Activated T-cell treated with anti-CD3 and anti-CD28 coated beads, Interleukin-2, amount 50 U/mL, for 4 hours (primary cell): ENCODE measurements around the gene CASZ1. TPM values are rescaled to one million over a fixed set of nuclear protein-coding genes. Genes with fewer than 3 reads are reported as not detected.

Experiments
- ATAC-seq, 2 donors: fragments of 200-7000 bp; cut with Tn5 transposase; one replicate each; pipeline ENCODE4 v1.10.0; 2021
- DNase-seq: peaks from one replicate; pipeline ENCODE4 v3.0.0-alpha.2; 2020
- H3K27me3 Mint-ChIP-seq: one replicate; pipeline ENCODE4 v1.8.0; 2021; ENCODE audit warnings: low read depth, mixed read lengths
- H3K36me3 Mint-ChIP-seq: one replicate; pipeline ENCODE4 v1.8.0; 2022; ENCODE audit warnings: mixed read lengths; ENCODE audit not compliant: insufficient read depth
- H3K4me1 Mint-ChIP-seq: one replicate; pipeline ENCODE4 v1.8.0; 2021; ENCODE audit warnings: low read depth, mixed read lengths
- H3K4me3 Mint-ChIP-seq: one replicate; pipeline ENCODE4 v1.8.0; 2021; ENCODE audit warnings: mild to moderate bottlenecking, moderate library complexity, mixed read lengths
- H3K9me3 Mint-ChIP-seq: one replicate; pipeline ENCODE4 v1.8.0; 2021; ENCODE audit warnings: mixed read lengths
- total RNA-seq, 3 donors: library from RNA; stranded (reverse); gene quantifications; one replicate each; pipeline ENCODE4 v1.2.1, GENCODE V29; 2021

The CASZ1 gene
- total RNA-seq, 3 donors from 2014 or later, result 6.9 to 11.2 (median 8.4) TPM

GRCh38 chr1:10744654-10745238 lies 51.7 kb downstream of the CASZ1 start:
- Mint-ChIP-seq H3K9me3 (no peaks in the 10 kb centered on the region), H3K36me3 (no peaks in the 10 kb centered on the region), H3K27me3 (peaks cover 3% of the 10 kb centered on the region), H3K4me3 (no peak overlapping the region), H3K4me1 (no peaks in the 10 kb centered on the region)
- ATAC-seq, result no peak
- DNase-seq, result no peak

- Mint-ChIP-seq H3K9me3 (no peaks in the 10 kb centered on the region), H3K27me3 (peaks cover 3% of the 10 kb centered on the region), H3K4me3 (no peak overlapping the region), H3K36me3 (no peaks in the 10 kb centered on the region), H3K4me1 (no peaks in the 10 kb centered on the region)
- ATAC-seq (no peak), DNase-seq (no peak)
Measured at GRCh38 chr1:10744029-10744428, 52.4 kb downstream of the CASZ1 start.

- no peak for ATAC-seq
- H3K4me1 Mint-ChIP-seq, result no peaks in the 10 kb centered on the region
- H3K4me3 Mint-ChIP-seq, result no peak overlapping the region
- H3K9me3 Mint-ChIP-seq, result no peaks in the 10 kb centered on the region
- no peaks in the 10 kb centered on the region for H3K36me3 Mint-ChIP-seq
- H3K27me3 Mint-ChIP-seq, result peaks cover 3% of the 10 kb centered on the region
- no peak for DNase-seq
Measured at GRCh38 chr1:10741696-10742095, 54.8 kb downstream of the CASZ1 start.

GRCh38 chr1:10740123-10740522 lies 56.3 kb downstream of the CASZ1 start:
- Mint-ChIP-seq H3K4me3 (no peak overlapping the region), H3K27me3 (peaks cover 3% of the 10 kb centered on the region), H3K36me3 (no peaks in the 10 kb centered on the region), H3K4me1 (no peaks in the 10 kb centered on the region), H3K9me3 (no peaks in the 10 kb centered on the region)
- DNase-seq (no peak), ATAC-seq (no peak)

GRCh38 chr1:10739589-10739988 lies 56.9 kb downstream of the CASZ1 start:
- Mint-ChIP-seq H3K36me3 (no peaks in the 10 kb centered on the region), H3K9me3 (no peaks in the 10 kb centered on the region), H3K27me3 (peaks cover 5% of the 10 kb centered on the region), H3K4me1 (no peaks in the 10 kb centered on the region), H3K4me3 (no peak overlapping the region)
- DNase-seq, result no peak
- no peak for ATAC-seq

GRCh38 chr1:10738061-10739058 lies 58.1 kb downstream of the CASZ1 start:
- Mint-ChIP-seq H3K4me3 (no peak overlapping the region), H3K4me1 (peaks cover 2% of the 10 kb centered on the region), H3K9me3 (no peaks in the 10 kb centered on the region), H3K27me3 (peaks cover 7% of the 10 kb centered on the region), H3K36me3 (no peaks in the 10 kb centered on the region)
- ATAC-seq (no peak), DNase-seq (no peak)

GRCh38 chr1:10737651-10738050 lies 58.8 kb downstream of the CASZ1 start:
- Mint-ChIP-seq H3K4me1 (peaks cover 2% of the 10 kb centered on the region), H3K9me3 (no peaks in the 10 kb centered on the region), H3K36me3 (no peaks in the 10 kb centered on the region), H3K27me3 (peaks cover 7% of the 10 kb centered on the region), H3K4me3 (no peak overlapping the region)
- DNase-seq (no peak), ATAC-seq (no peak)

- ATAC-seq, result no peak
- H3K9me3 Mint-ChIP-seq, result no peaks in the 10 kb centered on the region
- peaks cover 2% of the 10 kb centered on the region for H3K4me1 Mint-ChIP-seq
- H3K36me3 Mint-ChIP-seq, result no peaks in the 10 kb centered on the region
- DNase-seq, result no peak
- H3K27me3 Mint-ChIP-seq, result peaks cover 4% of the 10 kb centered on the region
- no peak overlapping the region for H3K4me3 Mint-ChIP-seq
Measured at GRCh38 chr1:10736634-10737586, 59.5 kb downstream of the CASZ1 start.

- H3K27me3 Mint-ChIP-seq, result peaks cover 4% of the 10 kb centered on the region
- ATAC-seq (no peak), DNase-seq (no peak)
- H3K4me3 Mint-ChIP-seq, result no peak overlapping the region
- H3K9me3 Mint-ChIP-seq, result no peaks in the 10 kb centered on the region
- H3K36me3 Mint-ChIP-seq, result no peaks in the 10 kb centered on the region
- H3K4me1 Mint-ChIP-seq, result peaks cover 2% of the 10 kb centered on the region
Measured at GRCh38 chr1:10735563-10736305, 60.7 kb downstream of the CASZ1 start.

GRCh38 chr1:10734962-10735544 lies 61.4 kb downstream of the CASZ1 start:
- Mint-ChIP-seq H3K36me3 (no peaks in the 10 kb centered on the region), H3K9me3 (no peaks in the 10 kb centered on the region), H3K4me3 (no peak overlapping the region), H3K4me1 (peaks cover 2% of the 10 kb centered on the region), H3K27me3 (peaks cover 4% of the 10 kb centered on the region)
- DNase-seq, result no peak
- ATAC-seq, result no peak

- Mint-ChIP-seq H3K27me3 (peaks cover 4% of the 10 kb centered on the region), H3K36me3 (no peaks in the 10 kb centered on the region), H3K4me1 (peaks cover 2% of the 10 kb centered on the region), H3K4me3 (no peak overlapping the region), H3K9me3 (no peaks in the 10 kb centered on the region)
- no peak for DNase-seq
- ATAC-seq, result no peak
Measured at GRCh38 chr1:10734375-10734774, 62.1 kb downstream of the CASZ1 start.

GRCh38 chr1:10733474-10734366 lies 62.7 kb downstream of the CASZ1 start:
- Mint-ChIP-seq H3K4me1 (peaks cover 2% of the 10 kb centered on the region), H3K36me3 (no peaks in the 10 kb centered on the region), H3K9me3 (no peaks in the 10 kb centered on the region), H3K27me3 (peaks cover 4% of the 10 kb centered on the region), H3K4me3 (no peak overlapping the region)
- ATAC-seq (peak; percentile 96), DNase-seq (no peak)
